ENCODE data around the gene CSRP1. TPM values are rescaled to one million over a fixed set of nuclear protein-coding genes. Genes with fewer than 3 reads are reported as not detected.
"Not testable (repeated sequence)": the region's sequence is repeated elsewhere in the genome, so short reads cannot be mapped to it uniquely, and the experiment has no call there.

The CSRP1 gene
- total RNA-seq, 2 donors from 2014 or later = 16.1 to 17.7 TPM

DNA sequence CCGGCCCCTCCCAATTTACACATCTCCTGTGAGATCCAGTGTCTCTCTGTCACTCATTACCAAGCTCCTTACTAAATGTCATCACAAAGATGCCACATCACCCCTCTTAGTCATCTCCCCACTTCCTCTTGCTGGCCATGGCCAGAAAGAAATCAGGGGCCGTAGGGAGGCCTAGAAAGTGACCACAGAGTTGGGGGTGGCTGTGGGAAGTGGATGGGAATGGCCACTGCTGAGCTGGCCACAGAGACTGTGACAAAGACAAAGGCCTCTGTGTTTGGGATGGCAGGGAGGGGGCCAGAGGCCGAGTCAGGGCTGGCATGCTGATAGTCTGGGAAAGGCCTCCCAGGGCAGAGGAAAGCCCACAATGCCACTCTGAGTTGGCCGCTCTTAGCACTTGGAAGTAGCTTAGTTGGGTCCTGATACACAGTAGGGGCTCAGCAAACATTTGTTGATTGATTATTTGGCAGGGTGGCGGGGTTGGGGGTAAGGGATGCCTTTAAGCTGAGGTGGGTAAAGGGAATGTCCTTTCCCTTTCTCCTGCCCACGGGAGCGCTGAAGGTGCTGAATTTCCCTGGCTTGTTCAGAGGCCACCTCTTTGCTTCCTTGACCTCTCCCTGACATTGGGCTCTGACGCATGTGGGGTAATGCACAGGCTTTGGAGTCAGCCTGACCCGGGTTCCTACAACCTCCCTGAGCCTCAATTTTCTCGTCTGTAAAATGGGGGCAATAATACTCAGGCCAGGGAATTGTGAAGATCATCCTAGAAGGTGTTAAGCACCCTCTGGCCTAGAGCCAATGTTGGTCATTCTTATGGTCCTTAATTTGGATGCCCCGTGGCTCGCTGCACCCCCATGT is 45.2 kb upstream of the CSRP1 start:
- DNase-seq = no peak
- H3K9me3 Mint-ChIP-seq = no peaks in the 10 kb centered on the region
- H3K9me3 ChIP-seq (ENCODE audit: control insufficient read depth, low read length) = no peaks in the 10 kb centered on the region
- TF ChIP-seq, protein P1, sequence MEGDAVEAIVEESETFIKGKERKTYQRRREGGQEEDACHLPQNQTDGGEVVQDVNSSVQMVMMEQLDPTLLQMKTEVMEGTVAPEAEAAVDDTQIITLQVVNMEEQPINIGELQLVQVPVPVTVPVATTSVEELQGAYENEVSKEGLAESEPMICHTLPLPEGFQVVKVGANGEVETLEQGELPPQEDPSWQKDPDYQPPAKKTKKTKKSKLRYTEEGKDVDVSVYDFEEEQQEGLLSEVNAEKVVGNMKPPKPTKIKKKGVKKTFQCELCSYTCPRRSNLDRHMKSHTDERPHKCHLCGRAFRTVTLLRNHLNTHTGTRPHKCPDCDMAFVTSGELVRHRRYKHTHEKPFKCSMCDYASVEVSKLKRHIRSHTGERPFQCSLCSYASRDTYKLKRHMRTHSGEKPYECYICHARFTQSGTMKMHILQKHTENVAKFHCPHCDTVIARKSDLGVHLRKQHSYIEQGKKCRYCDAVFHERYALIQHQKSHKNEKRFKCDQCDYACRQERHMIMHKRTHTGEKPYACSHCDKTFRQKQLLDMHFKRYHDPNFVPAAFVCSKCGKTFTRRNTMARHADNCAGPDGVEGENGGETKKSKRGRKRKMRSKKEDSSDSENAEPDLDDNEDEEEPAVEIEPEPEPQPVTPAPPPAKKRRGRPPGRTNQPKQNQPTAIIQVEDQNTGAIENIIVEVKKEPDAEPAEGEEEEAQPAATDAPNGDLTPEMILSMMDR (conservative IDR thresholded peaks at IDR 0.05) = no peak
- no peak overlapping the region for H3K4me3 ChIP-seq (ENCODE audit: low read length)
- H3K36me3 ChIP-seq (ENCODE audit: control insufficient read depth, insufficient read depth, low read length) = no peaks in the 10 kb centered on the region
- no peak overlapping the region for H3K4me3 Mint-ChIP-seq
- H3K27ac ChIP-seq (ENCODE audit: low read depth, low read length) = no peak overlapping the region
- H3K27ac Mint-ChIP-seq = no peak overlapping the region
- no peaks in the 10 kb centered on the region for H3K36me3 Mint-ChIP-seq (ENCODE audit: low read depth)
- no peaks in the 10 kb centered on the region for H3K4me1 ChIP-seq (ENCODE audit: control insufficient read depth, insufficient read depth, low read length)
- H3K27me3 Mint-ChIP-seq (ENCODE audit: insufficient read depth) = no peaks in the 10 kb centered on the region
- H3K4me1 Mint-ChIP-seq = peaks cover 5% of the 10 kb centered on the region
- 77 to 89% methylated on average over 7 to 12 of the region's 12 CpGs for WGBS, 2 experiments (ENCODE audit: insufficient coverage in 1 of 2, insufficient read length in 1 of 2)
- H3K9ac ChIP-seq (ENCODE audit: extremely low read depth, low read length, poor library complexity, severe bottlenecking) = no peak overlapping the region
- no peaks in the 10 kb centered on the region for H3K27me3 ChIP-seq (ENCODE audit: control insufficient read depth, insufficient read depth, low read length, poor library complexity, severe bottlenecking)

DNA sequence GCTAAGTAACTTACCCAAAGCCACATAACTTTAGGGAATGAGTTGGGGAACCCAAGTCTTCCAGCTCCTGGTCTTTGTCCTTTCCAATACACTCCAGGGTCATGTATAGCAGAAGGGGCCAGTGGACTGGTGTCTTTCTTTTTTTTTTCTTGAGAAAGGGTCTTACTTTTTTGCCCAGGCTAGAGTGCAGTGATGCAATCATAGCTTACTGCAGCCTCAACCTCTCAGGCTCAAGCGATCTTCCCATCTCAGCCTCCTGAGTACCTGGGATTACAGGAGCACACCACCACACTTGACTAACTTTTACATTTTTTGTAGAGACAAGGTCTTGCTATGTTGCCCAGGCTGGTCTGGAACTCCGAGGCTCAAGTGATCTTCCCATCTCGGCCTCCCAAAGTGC is 44.2 kb upstream of the CSRP1 start:
- H3K9ac ChIP-seq (ENCODE audit: extremely low read depth, low read length, poor library complexity, severe bottlenecking) = no peak overlapping the region
- H3K27ac ChIP-seq (ENCODE audit: low read depth, low read length) = no peak overlapping the region
- H3K9me3 ChIP-seq (ENCODE audit: control insufficient read depth, low read length) = no peaks in the 10 kb centered on the region
- H3K27me3 ChIP-seq (ENCODE audit: control insufficient read depth, insufficient read depth, low read length, poor library complexity, severe bottlenecking) = no peaks in the 10 kb centered on the region
- no peaks in the 10 kb centered on the region for H3K27me3 Mint-ChIP-seq (ENCODE audit: insufficient read depth)
- H3K4me1 ChIP-seq (ENCODE audit: control insufficient read depth, insufficient read depth, low read length) = no peaks in the 10 kb centered on the region
- no peak for DNase-seq
- H3K27ac Mint-ChIP-seq = no peak overlapping the region
- no peaks in the 10 kb centered on the region for H3K9me3 Mint-ChIP-seq
- no peaks in the 10 kb centered on the region for H3K36me3 Mint-ChIP-seq (ENCODE audit: low read depth)
- H3K36me3 ChIP-seq (ENCODE audit: control insufficient read depth, insufficient read depth, low read length) = no peaks in the 10 kb centered on the region
- H3K4me3 Mint-ChIP-seq = no peak overlapping the region
- 91% methylated on average over 3 of the region's 3 CpGs for WGBS, 2 experiments (ENCODE audit: insufficient coverage in 1 of 2, insufficient read length in 1 of 2)
- TF ChIP-seq, protein P1 (conservative IDR thresholded peaks at IDR 0.05) = no peak
- H3K4me3 ChIP-seq (ENCODE audit: low read length) = no peak overlapping the region
- H3K4me1 Mint-ChIP-seq = peaks cover 7% of the 10 kb centered on the region

DNA sequence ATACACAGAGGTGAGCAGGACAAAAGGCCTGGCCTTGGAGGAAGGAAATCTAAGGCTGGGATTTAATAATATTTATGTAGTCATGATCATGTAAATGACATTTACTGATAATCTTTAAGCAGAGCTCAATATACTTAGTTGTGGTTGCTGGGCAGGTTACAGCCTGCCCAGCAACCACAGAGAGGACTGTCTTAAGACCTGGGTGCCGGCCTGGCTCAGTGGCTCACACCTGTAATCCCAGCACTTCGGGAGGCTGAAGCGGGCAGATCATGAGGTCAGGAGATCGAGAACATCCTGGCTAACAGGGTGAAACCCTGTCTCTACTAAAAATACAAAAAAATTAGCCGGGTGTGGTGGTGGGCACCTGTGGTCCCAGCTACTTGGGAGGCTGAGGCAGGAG is 42.6 kb upstream of the CSRP1 start:
- not testable (repeated sequence) for H3K9me3 Mint-ChIP-seq; H3K4me3 ChIP-seq (ENCODE audit: low read length); H3K4me3 Mint-ChIP-seq; H3K27ac Mint-ChIP-seq; DNase-seq; H3K27ac ChIP-seq (ENCODE audit: low read depth, low read length); H3K9ac ChIP-seq (ENCODE audit: extremely low read depth, low read length, poor library complexity, severe bottlenecking); H3K4me1 Mint-ChIP-seq; H3K9me3 ChIP-seq (ENCODE audit: control insufficient read depth, low read length); H3K36me3 ChIP-seq (ENCODE audit: control insufficient read depth, insufficient read depth, low read length); H3K4me1 ChIP-seq (ENCODE audit: control insufficient read depth, insufficient read depth, low read length); H3K27me3 ChIP-seq (ENCODE audit: control insufficient read depth, insufficient read depth, low read length, poor library complexity, severe bottlenecking); H3K36me3 Mint-ChIP-seq (ENCODE audit: low read depth); H3K27me3 Mint-ChIP-seq (ENCODE audit: insufficient read depth)
- 98% methylated on average over 5 of the region's 5 CpGs; no CpG with 5 or more reads in 1 of the 2 experiments for WGBS, 2 experiments (ENCODE audit: insufficient coverage in 1 of 2, insufficient read length in 1 of 2)
